ENCODE results near the gene KIFC1. TPM values are rescaled to one million over a fixed set of nuclear protein-coding genes. Genes with fewer than 3 reads are reported as not detected.
A peak's percentile ranks its signal among the peaks of the same experiment; 100 is the strongest.

KIFC1 gene
- total and polyA plus RNA-seq, 9 of the 15 experiments (the other 6 are each of a cell fraction or from before 2014, with no cell fraction given): 1.3 to 95.2 (median 76.9) TPM

DNA sequence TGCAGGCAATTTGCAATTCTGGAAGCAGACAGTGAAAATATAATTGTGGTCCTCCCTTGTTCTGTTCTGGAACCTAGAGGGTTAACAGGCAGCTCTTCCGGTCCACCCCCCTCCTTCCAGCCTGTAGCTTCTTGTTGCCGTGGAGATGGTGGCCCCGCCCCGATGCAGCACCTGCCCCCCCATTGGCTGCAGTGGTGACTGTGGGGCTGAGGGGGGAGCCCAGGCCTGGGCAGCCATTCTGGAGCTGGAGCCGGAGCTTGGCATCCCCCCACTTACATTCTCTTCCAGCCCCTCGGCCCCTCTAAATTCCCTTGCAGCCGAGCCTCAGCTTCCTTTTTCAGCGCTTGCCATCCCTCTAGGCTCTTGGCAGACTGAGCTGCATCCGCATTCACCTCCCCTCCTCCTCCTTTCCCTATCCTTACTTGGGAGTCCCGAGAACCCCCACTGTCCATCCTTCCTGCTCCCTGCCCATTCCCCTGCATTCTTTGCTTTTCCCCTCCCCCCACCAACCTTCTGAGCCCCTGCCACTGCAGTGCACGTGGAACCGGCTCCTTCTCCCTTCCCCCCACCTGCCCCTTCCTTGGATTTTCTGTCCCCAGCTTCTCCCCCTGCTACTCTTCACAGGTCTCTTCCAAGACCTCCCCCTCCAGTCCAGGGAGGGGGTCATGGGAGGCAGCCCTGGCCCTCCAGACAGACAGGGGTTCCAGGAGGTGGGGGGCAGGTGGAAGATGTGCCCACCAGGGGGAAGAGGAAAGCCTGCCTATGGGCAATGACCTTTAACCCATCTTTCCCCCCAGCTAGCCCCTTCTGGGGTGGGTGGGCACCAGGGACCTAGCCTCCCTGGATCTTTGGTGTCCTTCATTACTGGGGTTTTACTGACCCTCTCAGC, 39.6 kb downstream of the KIFC1 start:
- no peak overlapping the region for H3K27ac ChIP-seq (ENCODE audit: extremely low read depth, low read depth, low read length)
- BruUV-seq (replicated peaks): no TSS peak
- 23% methylated on average over 10 of the region's 12 CpGs for WGBS (ENCODE audit: insufficient coverage, low coverage, missing lambda C conversion rate)
- H3K79me2 ChIP-seq (ENCODE audit: control insufficient read depth, insufficient read depth, low read length): peaks cover 39% of the 10 kb centered on the region
- no peaks in the 10 kb centered on the region for H3K9me1 ChIP-seq (ENCODE audit: control insufficient read depth, insufficient read depth, low read length)
- H2AFZ ChIP-seq (ENCODE audit: low read depth, low read length): no peak overlapping the region
- H3K4me2 ChIP-seq (ENCODE audit: insufficient read depth, low read length): 0 out of 2 replicates have a peak overlapping the region, but pooled peaks have one; percentile 23
- FAIRE-seq: peak; percentile 86
- ATAC-seq: peak; percentile 84
- no peaks in the 10 kb centered on the region for H3K27me3 ChIP-seq (ENCODE audit: control insufficient read depth in 2 of 2, insufficient read depth in 2 of 2, low read length in 2 of 2)
- H3K4me1 ChIP-seq (replicated peaks in 1 of 2; ENCODE audit: control insufficient read depth in 2 of 2, insufficient read depth in 2 of 2, low read length in 2 of 2): peaks cover 44 to 53% of the 10 kb centered on the region in 2 experiments
- H4K20me1 ChIP-seq (replicated peaks; ENCODE audit: control insufficient read depth, insufficient read depth, low read length): no peaks in the 10 kb centered on the region; the same call in 1 of the 2 replicates
- ChIA-PET CTCF (ENCODE audit: low intra/inter-chr PET ratio) (no interaction called here), POLR2A (interaction anchor here (0.5 to 2.7 kb wide), 9 partner anchors 9 to 177 kb away, joined by 3 to 14 read pairs (median 3); no protein-coding TSS in a partner anchor)
- in situ Hi-C loops (cut with MboI) (no loop called here), intact Hi-C loops (cut with micrococcal nuclease) (no loop called here)
- no peaks in the 10 kb centered on the region for H3K9me3 ChIP-seq (replicated peaks; ENCODE audit: control insufficient read depth, insufficient read depth, low read depth, low read length)
- peaks cover 12% of the 10 kb centered on the region; the same call in 2 of the 3 replicates for H3K36me3 ChIP-seq (ENCODE audit: control insufficient read depth, insufficient read depth, low read length)
- no peak overlapping the region; a peak in 1 of 4 replicates for H3K9ac ChIP-seq (ENCODE audit: insufficient read depth in 1 of 2, low read depth in 2 of 2, low read length in 2 of 2)
- peak; percentile 89 to 94 (median 91) for DNase-seq (ENCODE audit: extremely low read depth in 1 of 4, low spot score in 3 of 4)
- no peak overlapping the region for H3K4me3 ChIP-seq
- TF ChIP-seq CSDE1 (IDR thresholded peaks at IDR 0.05) (peak in 1 of 2 experiments; percentile 57; a peak in 1 of 4 replicates), RBM17 (IDR thresholded peaks at IDR 0.05; ENCODE audit: borderline replicate concordance, low read depth, low read length) (no peak), ZC3H11A (IDR thresholded peaks at IDR 0.05; ENCODE audit: low read depth, low read length) (no peak), ZBED1 (IDR thresholded peaks at IDR 0.05) (no peak), ZNF436 (CRISPR knock-in tag; IDR thresholded peaks at IDR 0.05) (no peak), TCF7 (IDR thresholded peaks at IDR 0.05; ENCODE audit: borderline replicate concordance) (no peak), MAFF (IDR thresholded peaks at IDR 0.05; ENCODE audit: low read length) (no peak), NFATC3 (IDR thresholded peaks at IDR 0.05) (no peak), ZKSCAN1 (IDR thresholded peaks at IDR 0.05; ENCODE audit: low read depth, low read length) (no peak), PPARD (CRISPR knock-in tag; IDR thresholded peaks at IDR 0.05) (no peak), RFX1 (IDR thresholded peaks at IDR 0.05) (peak; percentile 94)
- TF ChIP-seq, protein P1, sequence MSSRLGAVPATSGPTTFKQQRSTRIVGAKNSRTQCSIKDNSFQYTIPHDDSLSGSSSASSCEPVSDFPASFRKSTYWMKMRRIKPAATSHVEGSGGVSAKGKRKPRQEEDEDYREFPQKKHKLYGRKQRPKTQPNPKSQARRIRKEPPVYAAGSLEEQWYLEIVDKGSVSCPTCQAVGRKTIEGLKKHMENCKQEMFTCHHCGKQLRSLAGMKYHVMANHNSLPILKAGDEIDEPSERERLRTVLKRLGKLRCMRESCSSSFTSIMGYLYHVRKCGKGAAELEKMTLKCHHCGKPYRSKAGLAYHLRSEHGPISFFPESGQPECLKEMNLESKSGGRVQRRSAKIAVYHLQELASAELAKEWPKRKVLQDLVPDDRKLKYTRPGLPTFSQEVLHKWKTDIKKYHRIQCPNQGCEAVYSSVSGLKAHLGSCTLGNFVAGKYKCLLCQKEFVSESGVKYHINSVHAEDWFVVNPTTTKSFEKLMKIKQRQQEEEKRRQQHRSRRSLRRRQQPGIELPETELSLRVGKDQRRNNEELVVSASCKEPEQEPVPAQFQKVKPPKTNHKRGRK (tag; IDR thresholded peaks at IDR 0.05): no peak
- TF ChIP-seq, protein P2, sequence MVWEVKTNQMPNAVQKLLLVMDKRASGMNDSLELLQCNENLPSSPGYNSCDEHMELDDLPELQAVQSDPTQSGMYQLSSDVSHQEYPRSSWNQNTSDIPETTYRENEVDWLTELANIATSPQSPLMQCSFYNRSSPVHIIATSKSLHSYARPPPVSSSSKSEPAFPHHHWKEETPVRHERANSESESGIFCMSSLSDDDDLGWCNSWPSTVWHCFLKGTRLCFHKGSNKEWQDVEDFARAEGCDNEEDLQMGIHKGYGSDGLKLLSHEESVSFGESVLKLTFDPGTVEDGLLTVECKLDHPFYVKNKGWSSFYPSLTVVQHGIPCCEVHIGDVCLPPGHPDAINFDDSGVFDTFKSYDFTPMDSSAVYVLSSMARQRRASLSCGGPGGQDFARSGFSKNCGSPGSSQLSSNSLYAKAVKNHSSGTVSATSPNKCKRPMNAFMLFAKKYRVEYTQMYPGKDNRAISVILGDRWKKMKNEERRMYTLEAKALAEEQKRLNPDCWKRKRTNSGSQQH (CRISPR knock-in tag; IDR thresholded peaks at IDR 0.05): no peak
- TF ChIP-seq, protein P3, sequence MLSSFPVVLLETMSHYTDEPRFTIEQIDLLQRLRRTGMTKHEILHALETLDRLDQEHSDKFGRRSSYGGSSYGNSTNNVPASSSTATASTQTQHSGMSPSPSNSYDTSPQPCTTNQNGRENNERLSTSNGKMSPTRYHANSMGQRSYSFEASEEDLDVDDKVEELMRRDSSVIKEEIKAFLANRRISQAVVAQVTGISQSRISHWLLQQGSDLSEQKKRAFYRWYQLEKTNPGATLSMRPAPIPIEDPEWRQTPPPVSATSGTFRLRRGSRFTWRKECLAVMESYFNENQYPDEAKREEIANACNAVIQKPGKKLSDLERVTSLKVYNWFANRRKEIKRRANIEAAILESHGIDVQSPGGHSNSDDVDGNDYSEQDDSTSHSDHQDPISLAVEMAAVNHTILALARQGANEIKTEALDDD (IDR thresholded peaks at IDR 0.05): no peak
- TF ChIP-seq, protein P4, sequence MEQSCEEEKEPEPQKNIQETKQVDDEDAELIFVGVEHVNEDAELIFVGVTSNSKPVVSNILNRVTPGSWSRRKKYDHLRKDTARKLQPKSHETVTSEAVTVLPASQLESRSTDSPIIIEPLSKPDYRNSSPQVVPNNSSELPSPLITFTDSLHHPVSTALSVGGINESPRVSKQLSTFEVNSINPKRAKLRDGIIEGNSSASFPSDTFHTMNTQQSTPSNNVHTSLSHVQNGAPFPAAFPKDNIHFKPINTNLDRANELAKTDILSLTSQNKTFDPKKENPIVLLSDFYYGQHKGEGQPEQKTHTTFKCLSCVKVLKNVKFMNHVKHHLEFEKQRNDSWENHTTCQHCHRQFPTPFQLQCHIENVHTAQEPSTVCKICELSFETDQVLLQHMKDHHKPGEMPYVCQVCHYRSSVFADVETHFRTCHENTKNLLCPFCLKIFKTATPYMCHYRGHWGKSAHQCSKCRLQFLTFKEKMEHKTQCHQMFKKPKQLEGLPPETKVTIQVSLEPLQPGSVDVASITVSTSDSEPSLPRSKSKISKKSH (CRISPR knock-in tag; IDR thresholded peaks at IDR 0.05): no peak
- TF ChIP-seq, protein P5, sequence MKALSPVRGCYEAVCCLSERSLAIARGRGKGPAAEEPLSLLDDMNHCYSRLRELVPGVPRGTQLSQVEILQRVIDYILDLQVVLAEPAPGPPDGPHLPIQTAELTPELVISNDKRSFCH (CRISPR knock-in tag; IDR thresholded peaks at IDR 0.05): no peak
- TF ChIP-seq, protein P5 (tag; IDR thresholded peaks at IDR 0.05): no peak
